HepG2 (cell line): ENCODE measurements around the gene GAL3ST2. TPM values are rescaled to one million over a fixed set of nuclear protein-coding genes. Genes with fewer than 3 reads are reported as not detected.
A peak's percentile ranks its signal among the peaks of the same experiment; 100 is the strongest.

Experiments used
- ARNTL ChIP-seq: sonication (generic); formaldehyde crosslinking; IDR thresholded peaks from 2 replicates; pipeline ENCODE4 v1.4.0; 2020; ENCODE audit warnings: mild to moderate bottlenecking, missing genetic modification reagents
- CENPT ChIP-seq: sonication (generic); formaldehyde crosslinking; IDR thresholded peaks from 2 replicates; pipeline ENCODE4 v1.8.0; 2022; ENCODE audit warnings: low read depth, mild to moderate bottlenecking, moderate library complexity, missing genetic modification reagents
- CSRNP2 ChIP-seq: sonication (generic); formaldehyde crosslinking; conservative IDR thresholded peaks from 2 replicates; pipeline ENCODE4 v1.8.0; 2022; ENCODE audit warnings: low read depth, missing genetic modification reagents
- FOXA1 ChIP-seq, 2 experiments: fragments of 450-650 bp in 1 of 2; sonication (generic) in 1 of 2; formaldehyde crosslinking in 1 of 2; IDR thresholded peaks; 2 replicates each; pipeline versions ENCODE4 v1.4.0 to v1.6.1; 2016 to 2020; ENCODE audit warnings: missing genetic modification reagents in 1 of 2
- HNRNPLL ChIP-seq: fragments of 200-400 bp; formaldehyde crosslinking; IDR thresholded peaks from 2 replicates; pipeline ENCODE4 v1.6.1; 2017; ENCODE audit warnings: mild to moderate bottlenecking, low read depth, low read length; ENCODE audit not compliant: poor library complexity, severe bottlenecking
- IRF1 ChIP-seq: sonication (generic); formaldehyde crosslinking; IDR thresholded peaks from 2 replicates; pipeline ENCODE4 v1.4.0; 2020; ENCODE audit warnings: low read depth, mild to moderate bottlenecking, missing genetic modification reagents
- JUN ChIP-seq: sonication (generic); formaldehyde crosslinking; IDR thresholded peaks from 2 replicates; pipeline ENCODE4 v1.4.0; 2020; ENCODE audit warnings: mild to moderate bottlenecking, missing genetic modification reagents
- PRDM15 ChIP-seq: sonication (generic); formaldehyde crosslinking; IDR thresholded peaks from 2 replicates; pipeline ENCODE4 v1.4.0; 2020; ENCODE audit warnings: missing genetic modification reagents
- PREB ChIP-seq: sonication (generic); formaldehyde crosslinking; IDR thresholded peaks from 2 replicates; pipeline ENCODE4 v1.4.0; 2020; ENCODE audit warnings: missing genetic modification reagents
- RAD51 ChIP-seq: fragments of 450-650 bp; IDR thresholded peaks from 2 replicates; pipeline ENCODE4 v1.6.1; 2016; ENCODE audit warnings: borderline replicate concordance
- SMARCE1 ChIP-seq: fragments of 450-650 bp; IDR thresholded peaks from 2 replicates; pipeline ENCODE4 v1.6.1; 2017; ENCODE audit warnings: borderline replicate concordance
- SMYD3 ChIP-seq: sonication (generic); formaldehyde crosslinking; IDR thresholded peaks from 2 replicates; pipeline ENCODE4 v1.8.1; 2023; ENCODE audit warnings: mild to moderate bottlenecking, missing genetic modification reagents
- TEAD2 ChIP-seq: sonication (generic); formaldehyde crosslinking; IDR thresholded peaks from 2 replicates; pipeline ENCODE4 v1.9.0; 2021; ENCODE audit warnings: missing genetic modification reagents
- ZNF550 ChIP-seq: sonication (generic); formaldehyde crosslinking; IDR thresholded peaks from 2 replicates; pipeline ENCODE4 v1.4.0; 2020; ENCODE audit warnings: mild to moderate bottlenecking, missing genetic modification reagents, borderline replicate concordance
- ZNF572 ChIP-seq: sonication (generic); formaldehyde crosslinking; IDR thresholded peaks from 2 replicates; pipeline ENCODE4 v1.5.1; 2020; ENCODE audit warnings: mild to moderate bottlenecking, missing genetic modification reagents
- polyA plus RNA-seq, 8 experiments: library from polyadenylated mRNA; depleted of rRNA in 3 of 8; stranded (reverse) in 7 of 8; unstranded in 1 of 8; fragments of >200 nt; fragmentation: Illumina TruSeq in 4 of 8; extraction: Trizol in 4 of 8; gene quantifications; 2 replicates each; pipeline versions ENCODE4 v1.2.1 to v1.2.3, GENCODE V29; 2011 to 2016; ENCODE audit warnings: low read depth in 4 of 8, missing spikeins in 1 of 8, mixed read lengths in 1 of 8; ENCODE audit not compliant: insufficient read depth in 1 of 8
- total RNA-seq, 5 experiments: library from RNA; depleted of rRNA; stranded (reverse); fragments of >200 nt; fragmentation: Illumina TruSeq; extraction: Trizol; gene quantifications; 2 replicates each; pipeline ENCODE4 v1.2.3, GENCODE V29; 2016; ENCODE audit warnings: low read depth in 1 of 5
- TF ChIP-seq, protein P1 (sequence below): sonication (generic); formaldehyde crosslinking; conservative IDR thresholded peaks from 2 replicates; pipeline ENCODE4 v1.8.0; 2022; ENCODE audit warnings: missing genetic modification reagents
- TF ChIP-seq, protein P2 (sequence below): sonication (generic); formaldehyde crosslinking; IDR thresholded peaks from 2 replicates; pipeline ENCODE4 v1.5.0; 2020; ENCODE audit warnings: mild to moderate bottlenecking, missing genetic modification reagents

Gene GAL3ST2
- total and polyA plus RNA-seq, 2 of the 13 experiments (the other 11 are each of a cell fraction or from before 2014, with no cell fraction given): 0.17 to 0.20 TPM

DNA sequence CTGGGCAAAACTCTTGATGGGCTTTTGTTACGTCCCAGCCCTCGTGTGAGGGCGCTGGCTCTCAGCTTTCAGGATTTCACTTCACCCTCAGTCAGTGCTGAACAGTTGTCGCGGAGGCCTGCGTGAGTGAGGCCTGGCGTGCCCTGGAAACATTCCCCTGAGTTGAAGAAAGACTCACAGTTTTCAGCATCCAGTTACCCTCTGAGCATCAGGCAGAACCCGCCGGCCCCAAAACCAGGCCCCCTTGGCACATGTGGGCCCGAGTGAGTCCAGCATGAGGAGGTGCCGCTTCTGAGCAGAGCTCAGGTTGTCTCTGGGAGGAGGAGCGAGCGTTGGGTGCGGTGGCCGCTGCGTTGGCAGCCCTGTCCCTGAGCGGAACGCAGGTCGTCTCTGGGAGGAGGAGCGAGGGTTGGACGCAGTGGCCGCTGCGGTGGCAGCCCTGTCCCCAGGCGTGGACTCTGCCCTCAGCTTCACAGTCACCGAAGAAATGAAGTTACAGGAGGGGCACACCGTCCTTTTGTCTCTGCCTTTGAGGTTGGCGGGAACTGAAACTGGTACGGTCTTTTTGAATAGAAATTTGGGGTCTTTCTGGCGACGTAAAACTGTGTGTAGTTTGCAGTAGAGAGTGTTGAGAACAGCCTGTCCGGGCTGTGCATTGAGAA lies 32.2 kb downstream of the GAL3ST2 start, which contains the start of gene NEU4 (continued):
- TF ChIP-seq, protein P1, sequence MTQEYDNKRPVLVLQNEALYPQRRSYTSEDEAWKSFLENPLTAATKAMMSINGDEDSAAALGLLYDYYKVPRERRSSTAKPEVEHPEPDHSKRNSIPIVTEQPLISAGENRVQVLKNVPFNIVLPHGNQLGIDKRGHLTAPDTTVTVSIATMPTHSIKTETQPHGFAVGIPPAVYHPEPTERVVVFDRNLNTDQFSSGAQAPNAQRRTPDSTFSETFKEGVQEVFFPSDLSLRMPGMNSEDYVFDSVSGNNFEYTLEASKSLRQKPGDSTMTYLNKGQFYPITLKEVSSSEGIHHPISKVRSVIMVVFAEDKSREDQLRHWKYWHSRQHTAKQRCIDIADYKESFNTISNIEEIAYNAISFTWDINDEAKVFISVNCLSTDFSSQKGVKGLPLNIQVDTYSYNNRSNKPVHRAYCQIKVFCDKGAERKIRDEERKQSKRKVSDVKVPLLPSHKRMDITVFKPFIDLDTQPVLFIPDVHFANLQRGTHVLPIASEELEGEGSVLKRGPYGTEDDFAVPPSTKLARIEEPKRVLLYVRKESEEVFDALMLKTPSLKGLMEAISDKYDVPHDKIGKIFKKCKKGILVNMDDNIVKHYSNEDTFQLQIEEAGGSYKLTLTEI: no peak
- TF ChIP-seq JUN (CRISPR knock-in tag) (no peak; the same call in 1 of the 2 replicates), ZNF572 (CRISPR knock-in tag) (no peak), HNRNPLL (peak; percentile 98), PREB (CRISPR knock-in tag) (no peak; the same call in 1 of the 2 replicates), SMARCE1 (no peak), TEAD2 (CRISPR knock-in tag) (peak; percentile 76; the same call in 1 of the 2 replicates), IRF1 (CRISPR knock-in tag) (peak; percentile 36; the same call in 1 of the 2 replicates), CSRNP2 (CRISPR knock-in tag) (no peak), CENPT (CRISPR knock-in tag) (no peak), PRDM15 (CRISPR knock-in tag) (peak; percentile 78; the same call in 1 of the 2 replicates), SMYD3 (CRISPR knock-in tag) (peak; percentile 95), ARNTL (CRISPR knock-in tag) (peak; percentile 92), FOXA1 (IDR thresholded peaks at IDR 0.05) (no peak), FOXA1 (CRISPR knock-in tag; IDR thresholded peaks at IDR 0.05) (peak; percentile 28; the same call in 1 of the 2 replicates), ZNF550 (CRISPR knock-in tag) (no peak), RAD51 (no peak)
- TF ChIP-seq, protein P2, sequence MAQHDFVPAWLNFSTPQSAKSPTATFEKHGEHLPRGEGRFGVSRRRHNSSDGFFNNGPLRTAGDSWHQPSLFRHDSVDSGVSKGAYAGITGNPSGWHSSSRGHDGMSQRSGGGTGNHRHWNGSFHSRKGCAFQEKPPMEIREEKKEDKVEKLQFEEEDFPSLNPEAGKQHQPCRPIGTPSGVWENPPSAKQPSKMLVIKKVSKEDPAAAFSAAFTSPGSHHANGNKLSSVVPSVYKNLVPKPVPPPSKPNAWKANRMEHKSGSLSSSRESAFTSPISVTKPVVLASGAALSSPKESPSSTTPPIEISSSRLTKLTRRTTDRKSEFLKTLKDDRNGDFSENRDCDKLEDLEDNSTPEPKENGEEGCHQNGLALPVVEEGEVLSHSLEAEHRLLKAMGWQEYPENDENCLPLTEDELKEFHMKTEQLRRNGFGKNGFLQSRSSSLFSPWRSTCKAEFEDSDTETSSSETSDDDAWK (CRISPR knock-in tag): no peak
